ENCODE data around the gene NIBAN1.

NIBAN1 gene

DNA sequence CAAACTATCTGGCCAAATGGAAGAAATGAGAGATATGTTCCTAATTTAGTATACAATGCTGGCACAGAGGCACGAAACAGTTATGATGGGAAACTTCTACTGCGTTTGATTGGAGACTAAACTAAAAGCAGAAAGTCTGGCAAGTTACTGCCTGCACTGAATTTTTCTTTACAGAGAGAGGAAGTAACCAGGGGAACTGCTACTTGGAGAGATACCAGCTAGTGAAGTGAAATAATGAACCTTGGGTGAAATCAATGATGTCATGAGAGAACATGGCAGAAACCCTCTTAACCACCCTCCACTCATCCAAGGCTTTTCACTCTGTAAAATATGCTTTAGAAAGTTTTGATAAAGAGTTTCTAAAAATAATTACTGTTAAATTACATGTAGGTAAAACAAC, 29.3 kb downstream of the NIBAN1 start:
- ATAC-seq, result no peak

DNA sequence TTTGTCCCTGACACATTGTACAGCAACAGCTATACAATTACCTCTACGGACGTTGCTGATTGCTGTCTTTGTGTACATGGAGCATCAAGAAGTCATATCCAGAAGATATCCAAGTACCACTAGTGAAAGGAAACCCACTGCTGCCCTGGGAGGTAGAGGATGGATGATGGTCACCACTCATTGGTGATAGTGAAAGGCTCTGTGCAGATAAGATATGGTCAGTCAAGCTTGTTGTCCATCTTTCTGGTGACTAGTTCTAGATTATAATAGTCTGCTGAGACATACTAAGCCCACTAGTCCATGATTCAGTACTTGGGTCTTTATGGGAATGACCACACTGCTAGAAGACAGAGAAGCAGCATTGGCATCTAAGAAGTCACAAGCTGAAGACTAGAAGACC, 30.3 kb downstream of the NIBAN1 start:
- no peak for ATAC-seq
- TF ChIP-seq ZNF8 (CRISPR knock-in tag; IDR thresholded peaks at IDR 0.05) (no peak), ZNF70 (CRISPR knock-in tag; IDR thresholded peaks at IDR 0.05) (no peak), ISL1 (CRISPR knock-in tag; IDR thresholded peaks at IDR 0.05) (no peak), RARB (CRISPR knock-in tag; IDR thresholded peaks at IDR 0.05) (no peak), TOX (CRISPR knock-in tag; IDR thresholded peaks at IDR 0.05; ENCODE audit: borderline replicate concordance) (no peak), BACH2 (CRISPR knock-in tag; IDR thresholded peaks at IDR 0.05; ENCODE audit: borderline replicate concordance) (no peak), PPARA (CRISPR knock-in tag; IDR thresholded peaks at IDR 0.05; ENCODE audit: borderline replicate concordance) (no peak)
- TF ChIP-seq, protein P1, sequence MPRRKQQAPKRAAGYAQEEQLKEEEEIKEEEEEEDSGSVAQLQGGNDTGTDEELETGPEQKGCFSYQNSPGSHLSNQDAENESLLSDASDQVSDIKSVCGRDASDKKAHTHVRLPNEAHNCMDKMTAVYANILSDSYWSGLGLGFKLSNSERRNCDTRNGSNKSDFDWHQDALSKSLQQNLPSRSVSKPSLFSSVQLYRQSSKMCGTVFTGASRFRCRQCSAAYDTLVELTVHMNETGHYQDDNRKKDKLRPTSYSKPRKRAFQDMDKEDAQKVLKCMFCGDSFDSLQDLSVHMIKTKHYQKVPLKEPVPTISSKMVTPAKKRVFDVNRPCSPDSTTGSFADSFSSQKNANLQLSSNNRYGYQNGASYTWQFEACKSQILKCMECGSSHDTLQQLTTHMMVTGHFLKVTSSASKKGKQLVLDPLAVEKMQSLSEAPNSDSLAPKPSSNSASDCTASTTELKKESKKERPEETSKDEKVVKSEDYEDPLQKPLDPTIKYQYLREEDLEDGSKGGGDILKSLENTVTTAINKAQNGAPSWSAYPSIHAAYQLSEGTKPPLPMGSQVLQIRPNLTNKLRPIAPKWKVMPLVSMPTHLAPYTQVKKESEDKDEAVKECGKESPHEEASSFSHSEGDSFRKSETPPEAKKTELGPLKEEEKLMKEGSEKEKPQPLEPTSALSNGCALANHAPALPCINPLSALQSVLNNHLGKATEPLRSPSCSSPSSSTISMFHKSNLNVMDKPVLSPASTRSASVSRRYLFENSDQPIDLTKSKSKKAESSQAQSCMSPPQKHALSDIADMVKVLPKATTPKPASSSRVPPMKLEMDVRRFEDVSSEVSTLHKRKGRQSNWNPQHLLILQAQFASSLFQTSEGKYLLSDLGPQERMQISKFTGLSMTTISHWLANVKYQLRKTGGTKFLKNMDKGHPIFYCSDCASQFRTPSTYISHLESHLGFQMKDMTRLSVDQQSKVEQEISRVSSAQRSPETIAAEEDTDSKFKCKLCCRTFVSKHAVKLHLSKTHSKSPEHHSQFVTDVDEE (CRISPR knock-in tag; IDR thresholded peaks at IDR 0.05), result no peak
- TF ChIP-seq, protein P2, sequence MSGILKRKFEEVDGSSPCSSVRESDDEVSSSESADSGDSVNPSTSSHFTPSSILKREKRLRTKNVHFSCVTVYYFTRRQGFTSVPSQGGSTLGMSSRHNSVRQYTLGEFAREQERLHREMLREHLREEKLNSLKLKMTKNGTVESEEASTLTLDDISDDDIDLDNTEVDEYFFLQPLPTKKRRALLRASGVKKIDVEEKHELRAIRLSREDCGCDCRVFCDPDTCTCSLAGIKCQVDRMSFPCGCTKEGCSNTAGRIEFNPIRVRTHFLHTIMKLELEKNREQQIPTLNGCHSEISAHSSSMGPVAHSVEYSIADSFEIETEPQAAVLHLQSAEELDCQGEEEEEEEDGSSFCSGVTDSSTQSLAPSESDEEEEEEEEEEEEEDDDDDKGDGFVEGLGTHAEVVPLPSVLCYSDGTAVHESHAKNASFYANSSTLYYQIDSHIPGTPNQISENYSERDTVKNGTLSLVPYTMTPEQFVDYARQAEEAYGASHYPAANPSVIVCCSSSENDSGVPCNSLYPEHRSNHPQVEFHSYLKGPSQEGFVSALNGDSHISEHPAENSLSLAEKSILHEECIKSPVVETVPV (CRISPR knock-in tag; IDR thresholded peaks at IDR 0.05), result no peak
- TF ChIP-seq, protein P3, sequence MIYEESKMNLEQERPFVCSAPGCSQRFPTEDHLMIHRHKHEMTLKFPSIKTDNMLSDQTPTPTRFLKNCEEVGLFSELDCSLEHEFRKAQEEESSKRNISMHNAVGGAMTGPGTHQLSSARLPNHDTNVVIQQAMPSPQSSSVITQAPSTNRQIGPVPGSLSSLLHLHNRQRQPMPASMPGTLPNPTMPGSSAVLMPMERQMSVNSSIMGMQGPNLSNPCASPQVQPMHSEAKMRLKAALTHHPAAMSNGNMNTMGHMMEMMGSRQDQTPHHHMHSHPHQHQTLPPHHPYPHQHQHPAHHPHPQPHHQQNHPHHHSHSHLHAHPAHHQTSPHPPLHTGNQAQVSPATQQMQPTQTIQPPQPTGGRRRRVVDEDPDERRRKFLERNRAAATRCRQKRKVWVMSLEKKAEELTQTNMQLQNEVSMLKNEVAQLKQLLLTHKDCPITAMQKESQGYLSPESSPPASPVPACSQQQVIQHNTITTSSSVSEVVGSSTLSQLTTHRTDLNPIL (CRISPR knock-in tag; IDR thresholded peaks at IDR 0.05; ENCODE audit: low read depth), result no peak

More for the DNA sequence above, 29.3 kb downstream of the NIBAN1 start:
- no peak for TF ChIP-seq TOX (CRISPR knock-in tag; IDR thresholded peaks at IDR 0.05; ENCODE audit: borderline replicate concordance)

DNA sequence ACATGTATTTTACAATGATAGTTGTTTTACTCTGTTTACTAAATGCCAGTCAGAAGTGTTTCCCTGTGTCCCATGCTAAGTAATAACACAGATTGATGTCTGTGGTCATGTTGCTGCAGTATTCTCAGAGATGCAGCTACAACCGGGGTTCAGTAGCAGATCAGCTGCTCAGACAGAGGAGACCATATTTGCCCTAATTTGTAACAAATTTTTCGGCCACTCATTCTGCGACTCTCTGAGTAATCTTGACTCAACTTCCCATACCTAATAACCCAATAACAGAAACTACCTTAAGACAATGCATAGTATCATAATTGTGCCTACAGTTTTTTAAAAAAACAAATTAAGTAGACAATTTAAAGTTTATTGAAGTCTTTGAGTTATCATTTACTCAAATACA, 32.6 kb downstream of the NIBAN1 start:
- no peak for ATAC-seq

More for the DNA sequence above, 32.6 kb downstream of the NIBAN1 start:
- TF ChIP-seq, protein P3 (CRISPR knock-in tag; IDR thresholded peaks at IDR 0.05; ENCODE audit: low read depth), result no peak
- TF ChIP-seq ZNF70 (CRISPR knock-in tag; IDR thresholded peaks at IDR 0.05) (no peak), ESRRG (CRISPR knock-in tag; IDR thresholded peaks at IDR 0.05) (no peak), ZNF8 (CRISPR knock-in tag; IDR thresholded peaks at IDR 0.05) (no peak), OSR1 (CRISPR knock-in tag; IDR thresholded peaks at IDR 0.05) (no peak)
- TF ChIP-seq, protein P4, sequence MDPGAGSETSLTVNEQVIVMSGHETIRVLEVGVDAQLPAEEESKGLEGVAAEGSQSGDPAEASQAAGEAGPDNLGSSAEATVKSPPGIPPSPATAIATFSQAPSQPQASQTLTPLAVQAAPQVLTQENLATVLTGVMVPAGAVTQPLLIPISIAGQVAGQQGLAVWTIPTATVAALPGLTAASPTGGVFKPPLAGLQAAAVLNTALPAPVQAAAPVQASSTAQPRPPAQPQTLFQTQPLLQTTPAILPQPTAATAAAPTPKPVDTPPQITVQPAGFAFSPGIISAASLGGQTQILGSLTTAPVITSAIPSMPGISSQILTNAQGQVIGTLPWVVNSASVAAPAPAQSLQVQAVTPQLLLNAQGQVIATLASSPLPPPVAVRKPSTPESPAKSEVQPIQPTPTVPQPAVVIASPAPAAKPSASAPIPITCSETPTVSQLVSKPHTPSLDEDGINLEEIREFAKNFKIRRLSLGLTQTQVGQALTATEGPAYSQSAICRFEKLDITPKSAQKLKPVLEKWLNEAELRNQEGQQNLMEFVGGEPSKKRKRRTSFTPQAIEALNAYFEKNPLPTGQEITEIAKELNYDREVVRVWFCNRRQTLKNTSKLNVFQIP (CRISPR knock-in tag; IDR thresholded peaks at IDR 0.05; ENCODE audit: borderline replicate concordance, low read depth), result no peak
- TF ChIP-seq, protein P2 (CRISPR knock-in tag; IDR thresholded peaks at IDR 0.05), result no peak
- TF ChIP-seq, protein P5, sequence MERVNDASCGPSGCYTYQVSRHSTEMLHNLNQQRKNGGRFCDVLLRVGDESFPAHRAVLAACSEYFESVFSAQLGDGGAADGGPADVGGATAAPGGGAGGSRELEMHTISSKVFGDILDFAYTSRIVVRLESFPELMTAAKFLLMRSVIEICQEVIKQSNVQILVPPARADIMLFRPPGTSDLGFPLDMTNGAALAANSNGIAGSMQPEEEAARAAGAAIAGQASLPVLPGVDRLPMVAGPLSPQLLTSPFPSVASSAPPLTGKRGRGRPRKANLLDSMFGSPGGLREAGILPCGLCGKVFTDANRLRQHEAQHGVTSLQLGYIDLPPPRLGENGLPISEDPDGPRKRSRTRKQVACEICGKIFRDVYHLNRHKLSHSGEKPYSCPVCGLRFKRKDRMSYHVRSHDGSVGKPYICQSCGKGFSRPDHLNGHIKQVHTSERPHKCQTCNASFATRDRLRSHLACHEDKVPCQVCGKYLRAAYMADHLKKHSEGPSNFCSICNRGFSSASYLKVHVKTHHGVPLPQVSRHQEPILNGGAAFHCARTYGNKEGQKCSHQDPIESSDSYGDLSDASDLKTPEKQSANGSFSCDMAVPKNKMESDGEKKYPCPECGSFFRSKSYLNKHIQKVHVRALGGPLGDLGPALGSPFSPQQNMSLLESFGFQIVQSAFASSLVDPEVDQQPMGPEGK (CRISPR knock-in tag; IDR thresholded peaks at IDR 0.05; ENCODE audit: borderline replicate concordance), result no peak

All from SK-N-SH treated with all-trans-retinoic acid at 6 μM for 48 hours (cell line).